Measurements from ENCODE around the gene MYOCD.

DNA sequence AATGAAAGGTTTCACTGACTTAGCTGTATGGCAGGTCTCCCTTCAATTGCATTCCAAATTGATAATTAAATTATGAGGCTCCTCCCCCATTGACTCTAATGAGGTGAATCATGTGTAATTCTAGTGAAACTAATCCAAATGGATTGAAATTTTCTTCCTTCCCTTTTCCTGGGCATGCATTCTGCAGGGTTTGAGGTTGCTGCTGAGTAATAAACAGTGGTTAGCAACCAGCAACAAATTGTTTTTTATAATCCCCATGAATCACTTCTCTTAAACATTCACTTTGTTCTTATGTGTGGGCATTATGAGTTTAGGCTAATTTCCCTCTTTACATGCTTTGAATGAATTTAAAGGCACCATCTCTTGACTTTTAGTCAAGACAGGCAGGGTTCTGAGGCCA, 43.4 kb downstream of the MYOCD start:
- TF ChIP-seq, protein P1, sequence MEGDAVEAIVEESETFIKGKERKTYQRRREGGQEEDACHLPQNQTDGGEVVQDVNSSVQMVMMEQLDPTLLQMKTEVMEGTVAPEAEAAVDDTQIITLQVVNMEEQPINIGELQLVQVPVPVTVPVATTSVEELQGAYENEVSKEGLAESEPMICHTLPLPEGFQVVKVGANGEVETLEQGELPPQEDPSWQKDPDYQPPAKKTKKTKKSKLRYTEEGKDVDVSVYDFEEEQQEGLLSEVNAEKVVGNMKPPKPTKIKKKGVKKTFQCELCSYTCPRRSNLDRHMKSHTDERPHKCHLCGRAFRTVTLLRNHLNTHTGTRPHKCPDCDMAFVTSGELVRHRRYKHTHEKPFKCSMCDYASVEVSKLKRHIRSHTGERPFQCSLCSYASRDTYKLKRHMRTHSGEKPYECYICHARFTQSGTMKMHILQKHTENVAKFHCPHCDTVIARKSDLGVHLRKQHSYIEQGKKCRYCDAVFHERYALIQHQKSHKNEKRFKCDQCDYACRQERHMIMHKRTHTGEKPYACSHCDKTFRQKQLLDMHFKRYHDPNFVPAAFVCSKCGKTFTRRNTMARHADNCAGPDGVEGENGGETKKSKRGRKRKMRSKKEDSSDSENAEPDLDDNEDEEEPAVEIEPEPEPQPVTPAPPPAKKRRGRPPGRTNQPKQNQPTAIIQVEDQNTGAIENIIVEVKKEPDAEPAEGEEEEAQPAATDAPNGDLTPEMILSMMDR (IDR thresholded peaks at IDR 0.05) = no peak
- no peak for TF ChIP-seq POLR2A (IDR thresholded peaks at IDR 0.05)
